IMR-90 (cell line): Measurements from ENCODE around the gene C7orf33. TPM values are rescaled to one million over a fixed set of nuclear protein-coding genes. Genes with fewer than 3 reads are reported as not detected.

ENCODE experiments used
- ATAC-seq: fragments of 200-7000 bp; cut with Tn5 transposase; 2 replicates; pipeline ENCODE4 v1.9.1; 2020; ENCODE audit warnings: low read depth, mild to moderate bottlenecking, moderate library complexity
- BruUV-seq: library from RNA; stranded (reverse); fragments of 400-500 nt; replicated peaks from 2 replicates; lab custom pipeline; 2021; lab: Mats Ljungman, UMichigan
- CTCF ChIA-PET: fragments of 300-600 bp; formaldehyde crosslinking; extraction: SDS; loops from one replicate; lab custom pipeline; 2021; ENCODE audit warnings: antibody characterized with exemption; lab: Yijun Ruan, JAX
- POLR2A ChIA-PET: fragments of 300-600 bp; sonication (Branson Sonifier 250); formaldehyde crosslinking; loops from one replicate; lab custom pipeline; 2022; ENCODE audit warnings: antibody characterized with exemption; ENCODE audit not compliant: unreplicated experiment; lab: Charles Lee
- DNase-seq: peaks from one replicate; pipeline ENCODE4 v3.0.0; 2013
- H2AFZ ChIP-seq: replicated peaks from 2 replicates; pipeline ENCODE3; 2013; ENCODE audit warnings: low read length, mild to moderate bottlenecking; ENCODE audit not compliant: poor library complexity
- H2AK5ac ChIP-seq: 2 replicates; pipeline ENCODE4 v1.6.1; 2013; ENCODE audit warnings: low read depth, low read length, inconsistent platforms
- H2AK9ac ChIP-seq: replicated peaks from 2 replicates; pipeline ENCODE3; 2013; ENCODE audit warnings: mild to moderate bottlenecking, low read depth, low read length, moderate library complexity; ENCODE audit not compliant: poor library complexity
- H2BK120ac ChIP-seq: 2 replicates; pipeline ENCODE4 v1.6.1; 2013; ENCODE audit warnings: low read depth, low read length, inconsistent platforms
- H2BK15ac ChIP-seq: 3 replicates; pipeline ENCODE4 v1.6.1; 2013; ENCODE audit warnings: low read depth, low read length, inconsistent platforms
- H2BK20ac ChIP-seq: 2 replicates; pipeline ENCODE4 v1.6.1; 2013; ENCODE audit warnings: low read depth, mild to moderate bottlenecking, inconsistent platforms, low read length, moderate library complexity
- H2BK5ac ChIP-seq: 2 replicates; pipeline ENCODE4 v1.6.1; 2013; ENCODE audit warnings: mild to moderate bottlenecking, low read depth, low read length, inconsistent platforms; ENCODE audit not compliant: poor library complexity, severe bottlenecking
- H3K14ac ChIP-seq: replicated peaks from 2 replicates; pipeline ENCODE4 v1.6.1; 2013; ENCODE audit warnings: low read depth, low read length, inconsistent platforms
- H3K18ac ChIP-seq: 2 replicates; pipeline ENCODE4 v1.6.1; 2013; ENCODE audit warnings: low read depth, low read length, control low read depth
- H3K23ac ChIP-seq: 2 replicates; pipeline ENCODE4 v1.6.1; 2013; ENCODE audit warnings: low read depth, low read length, inconsistent platforms
- H3K27ac ChIP-seq: 2 replicates; pipeline ENCODE4 v1.5.1; 2013; ENCODE audit warnings: mild to moderate bottlenecking, control low read depth, low read length; ENCODE audit not compliant: insufficient read depth
- H3K27me3 ChIP-seq: 2 replicates; pipeline ENCODE4 v1.6.1; 2013; ENCODE audit warnings: low read length; ENCODE audit not compliant: control insufficient read depth, insufficient read depth
- H3K36me3 ChIP-seq: 2 replicates; pipeline ENCODE4 v1.6.1; 2013; ENCODE audit warnings: low read length, mixed read lengths; ENCODE audit not compliant: control insufficient read depth, insufficient read depth
- H3K4ac ChIP-seq: 2 replicates; pipeline ENCODE4 v1.6.1; 2013; ENCODE audit warnings: low read depth, low read length, inconsistent platforms
- H3K4me1 ChIP-seq: 2 replicates; pipeline ENCODE4 v1.6.1; 2013; ENCODE audit warnings: low read length, mixed read lengths; ENCODE audit not compliant: control insufficient read depth, insufficient read depth
- H3K4me2 ChIP-seq: 2 replicates; pipeline ENCODE4 v1.6.1; 2013; ENCODE audit warnings: low read depth, mild to moderate bottlenecking, control low read depth, low read length, moderate library complexity
- H3K4me3 ChIP-seq: 2 replicates; pipeline ENCODE4 v1.5.1; 2013; ENCODE audit warnings: low read depth, mild to moderate bottlenecking, control low read depth, low read length, moderate library complexity; ENCODE audit not compliant: insufficient read depth
- H3K56ac ChIP-seq: 2 replicates; pipeline ENCODE4 v1.6.1; 2013; ENCODE audit warnings: low read length, inconsistent platforms; ENCODE audit not compliant: insufficient read depth; ENCODE audit errors: extremely low read depth
- H3K79me1 ChIP-seq, 2 experiments: 2 replicates each; pipeline ENCODE4 v1.6.1; 2013; ENCODE audit warnings: low read length in 2 of 2, inconsistent platforms in 1 of 2, low read depth in 1 of 2
- H3K9ac ChIP-seq: 2 replicates; pipeline ENCODE4 v1.6.1; 2013; ENCODE audit warnings: low read depth, low read length, control low read depth
- H3K9me1 ChIP-seq: 2 replicates; pipeline ENCODE4 v1.6.1; 2013; ENCODE audit warnings: low read length, inconsistent platforms; ENCODE audit not compliant: insufficient read depth
- H3K9me3 ChIP-seq: 2 replicates; pipeline ENCODE4 v1.6.1; 2013; ENCODE audit warnings: low read length; ENCODE audit not compliant: control insufficient read depth, insufficient read depth
- H4K20me1 ChIP-seq: 2 replicates; pipeline ENCODE4 v1.6.1; 2013; ENCODE audit warnings: low read length, inconsistent platforms; ENCODE audit not compliant: insufficient read depth
- H4K5ac ChIP-seq: 2 replicates; pipeline ENCODE4 v1.6.1; 2013; ENCODE audit warnings: mild to moderate bottlenecking, low read depth, low read length, control low read depth
- H4K8ac ChIP-seq, 2 experiments: 2 replicates each; pipeline ENCODE4 v1.6.1; 2013; ENCODE audit warnings: low read depth in 2 of 2, low read length in 2 of 2, control low read depth in 1 of 2, inconsistent platforms in 1 of 2
- H4K91ac ChIP-seq: 2 replicates; pipeline ENCODE4 v1.6.1; 2013; ENCODE audit warnings: low read depth, low read length, inconsistent platforms; ENCODE audit not compliant: insufficient read depth
- CEBPB ChIP-seq: IDR thresholded peaks from 2 replicates; pipeline ENCODE4 v1.6.1; 2012; ENCODE audit warnings: low read depth, low read length, improper control_type of control experiment
- CTCF ChIP-seq: conservative IDR thresholded peaks from 2 replicates; pipeline ENCODE4 v1.5.1; 2012; ENCODE audit warnings: mild to moderate bottlenecking, low read depth, low read length, improper control_type of control experiment
- ELK1 ChIP-seq: fragments of 150-350 bp; IDR thresholded peaks from 2 replicates; pipeline ENCODE4 v1.6.1; 2016; ENCODE audit warnings: low read depth, mild to moderate bottlenecking, low read length, moderate library complexity, borderline replicate concordance
- FOS ChIP-seq: fragments of 150-350 bp; IDR thresholded peaks from 2 replicates; pipeline ENCODE4 v1.6.1; 2016; ENCODE audit warnings: low read depth, low read length
- MAZ ChIP-seq: IDR thresholded peaks from 2 replicates; pipeline ENCODE4 v1.6.1; 2012; ENCODE audit warnings: low read depth, mild to moderate bottlenecking, low read length, improper control_type of control experiment, moderate library complexity, borderline replicate concordance
- POLR2A ChIP-seq: IDR thresholded peaks from 2 replicates; pipeline ENCODE4 v1.6.1; 2012; ENCODE audit warnings: mild to moderate bottlenecking, low read depth, low read length
- RCOR1 ChIP-seq: IDR thresholded peaks from 2 replicates; pipeline ENCODE4 v1.6.1; 2012; ENCODE audit warnings: mild to moderate bottlenecking, low read length, improper control_type of control experiment; ENCODE audit not compliant: insufficient replicate concordance
- WGBS, 2 experiments: methylation state at CpG; one replicate each; pipeline versions ENCODE4 v1.1.5 to v1.1.7; 2013; ENCODE audit warnings: missing lambda C conversion rate in 2 of 2; ENCODE audit not compliant: insufficient read length in 1 of 2; ENCODE audit errors: extremely low coverage in 2 of 2; 5-methylcytosine and 5-hydroxymethylcytosine counted together
- dilution Hi-C: fragments of 300-500 bp; cut with HindIII; formaldehyde crosslinking; loops from one replicate; pipeline ENCODE4 v1.14.3; 2018; ENCODE audit warnings: low sequenced_read_pairs; ENCODE audit not compliant: unreplicated experiment
- in situ Hi-C: fragments of 300-500 bp; cut with MboI; formaldehyde crosslinking; loops from 3 replicates; pipeline ENCODE4 v1.14.3; 2019; ENCODE audit warnings: low sequenced_read_pairs, inconsistent platforms, mixed read lengths
- intact Hi-C: fragments of 100-400 bp; cut with micrococcal nuclease; formaldehyde crosslinking; loops from 2 replicates; pipeline ENCODE4 v1.10.0; 2022
- polyA plus RNA-seq, 3 experiments: library from polyadenylated mRNA; depleted of rRNA; stranded (reverse); fragments of >200 nt; gene quantifications; 2 replicates each; pipeline ENCODE4 v1.2.3, GENCODE V29; 2012; ENCODE audit warnings: low replicate concordance in 1 of 3
- total RNA-seq: library from RNA; depleted of rRNA; stranded (reverse); fragments of >200 nt; gene quantifications from 2 replicates; pipeline ENCODE4 v1.2.3, GENCODE V29; 2012

Gene C7orf33
- total and polyA plus RNA-seq, 2 of the 4 experiments (the other 2 are of a cell fraction) = not detected

- Histone ChIP-seq H4K8ac (no peak overlapping the region), H3K18ac (no peak overlapping the region), H2AFZ (no peak overlapping the region), H2BK15ac (no peak overlapping the region), H4K20me1 (no peaks in the 10 kb centered on the region), H3K56ac (no peak overlapping the region), H2BK120ac (no peak overlapping the region), H4K5ac (no peak overlapping the region), H3K27ac (no peak overlapping the region), H2BK20ac (no peak overlapping the region), H3K36me3 (no peaks in the 10 kb centered on the region), H3K4me3 (no peak overlapping the region), H2AK5ac (no peak overlapping the region), H2BK5ac (no peak overlapping the region), H3K79me1 (no peaks in the 10 kb centered on the region), H3K4me2 (no peak overlapping the region), H3K4me1 (no peaks in the 10 kb centered on the region), H2AK9ac (no peak overlapping the region), H3K14ac (no peak overlapping the region), H3K27me3 (no peaks in the 10 kb centered on the region), H3K23ac (no peak overlapping the region), H3K4ac (no peak overlapping the region), H3K9me3 (no peaks in the 10 kb centered on the region), H4K91ac (no peak overlapping the region), H3K9ac (no peak overlapping the region), H3K9me1 (no peaks in the 10 kb centered on the region)
- WGBS, 2 experiments = 80% methylated on average over 1 of the region's 9 CpGs; no CpG with 5 or more reads in 1 of the 2 experiments
- ATAC-seq (no peak), DNase-seq (no peak)
- intact Hi-C loops (no loop called here), in situ Hi-C loops (no loop called here), dilution Hi-C loops (no loop called here)
- ChIA-PET CTCF (no interaction called here), POLR2A (no interaction called here)
- BruUV-seq = no TSS peak
- TF ChIP-seq POLR2A (no peak), FOS (no peak), CTCF (no peak), ELK1 (no peak), CEBPB (no peak), MAZ (no peak), RCOR1 (no peak)
Measured at GRCh38 chr7:148571381-148571780, 19.2 kb upstream of the C7orf33 start.
